SKM-1 treated with dmso at 0.1 percent for 144 hours (cell line): ENCODE measurements around the gene ADGRV1.
"Not testable (repeated sequence)": the region's sequence is repeated elsewhere in the genome, so short reads cannot be mapped to it uniquely, and the experiment has no call there.

Experiments used
- DNase-seq: peaks from one replicate; lab custom pipeline; 2025; ENCODE audit not compliant: unreplicated experiment; lab: John Stamatoyannopoulos, UW

The ADGRV1 gene

DNA sequence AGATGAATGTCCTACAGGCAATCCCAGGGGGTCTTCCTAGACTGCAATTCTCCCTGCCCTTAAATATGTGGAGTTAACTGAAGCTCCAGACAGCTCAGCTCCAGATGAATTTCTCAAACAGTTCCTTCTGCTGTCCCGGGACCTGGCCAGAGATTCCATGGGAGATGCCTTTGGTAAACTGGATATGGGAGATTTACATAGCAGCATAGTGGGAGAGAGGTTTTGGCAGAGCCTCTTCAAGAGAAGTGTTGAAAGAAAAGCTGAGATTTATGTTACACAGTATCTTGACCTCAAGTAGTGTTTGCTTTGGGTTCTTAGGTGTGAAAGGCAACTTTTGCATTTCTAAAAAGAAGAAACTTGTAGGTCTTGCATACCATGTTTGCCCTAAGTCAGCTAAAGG, 459.6 kb downstream of the ADGRV1 start:
- DNase-seq, result no peak

DNA sequence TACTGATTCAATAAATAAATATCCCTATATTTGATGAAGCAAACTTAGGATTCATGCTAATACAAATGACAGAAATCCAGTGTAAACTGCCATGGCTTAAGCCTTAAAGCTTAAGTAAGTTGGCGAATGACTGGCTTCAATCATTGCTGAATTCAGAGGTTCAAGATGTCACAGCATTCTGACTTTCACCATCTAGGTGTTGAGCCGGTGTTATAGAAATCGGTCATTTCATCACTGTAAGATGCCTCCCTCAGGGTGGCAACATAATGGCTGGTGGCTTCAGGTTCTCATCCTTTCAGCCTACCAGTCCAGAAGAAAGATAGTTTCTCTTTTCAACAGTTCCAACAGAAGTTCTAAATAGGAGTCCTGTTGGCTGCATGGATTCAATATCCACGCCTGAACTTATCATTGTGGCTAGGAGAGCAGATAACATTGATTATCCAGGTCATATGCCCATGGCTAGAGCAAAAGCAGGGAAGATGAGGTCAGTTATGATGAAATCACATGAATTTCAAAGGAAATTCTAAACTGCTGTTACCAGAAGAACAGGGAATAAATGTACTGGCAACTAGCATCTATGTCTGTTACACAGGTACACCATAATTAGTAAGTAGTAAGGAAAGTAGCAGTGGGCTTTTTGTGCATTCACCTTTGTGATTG, 460.2 kb downstream of the ADGRV1 start:
- DNase-seq, result no peak

DNA sequence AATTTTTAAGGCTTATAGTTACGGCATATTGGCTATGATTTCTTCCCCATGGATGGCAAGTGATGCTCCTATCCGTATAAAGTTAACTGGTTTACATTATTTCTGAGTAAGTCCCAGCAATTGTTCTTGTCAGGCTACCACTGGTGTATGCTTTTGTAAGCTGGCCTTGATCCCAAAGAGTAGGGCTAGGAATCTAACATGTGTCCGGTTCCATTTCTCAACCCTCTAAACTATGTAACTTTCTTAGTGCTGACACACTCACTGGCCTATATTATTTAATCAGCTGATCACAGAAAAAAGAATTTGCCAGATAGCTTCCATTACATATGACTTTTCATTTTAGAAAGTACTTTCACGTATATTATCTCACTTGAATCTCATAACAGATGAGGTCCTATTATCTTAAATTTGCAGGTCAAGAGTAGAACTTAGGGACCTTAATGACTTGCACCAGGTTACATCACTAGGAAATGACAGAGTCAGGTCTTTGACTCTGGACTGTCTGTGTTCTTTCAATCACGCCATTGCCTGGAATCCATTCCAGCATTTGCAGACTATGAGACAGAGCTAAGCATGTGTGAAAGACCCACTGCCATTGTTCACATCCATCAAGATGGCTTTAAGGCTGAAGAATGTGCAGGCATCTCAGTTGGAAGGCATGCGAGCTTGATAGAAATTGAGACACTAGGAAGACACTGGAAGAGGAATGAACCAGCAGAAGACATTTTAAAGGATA, 461.6 kb downstream of the ADGRV1 start:
- DNase-seq, result no peak

DNA sequence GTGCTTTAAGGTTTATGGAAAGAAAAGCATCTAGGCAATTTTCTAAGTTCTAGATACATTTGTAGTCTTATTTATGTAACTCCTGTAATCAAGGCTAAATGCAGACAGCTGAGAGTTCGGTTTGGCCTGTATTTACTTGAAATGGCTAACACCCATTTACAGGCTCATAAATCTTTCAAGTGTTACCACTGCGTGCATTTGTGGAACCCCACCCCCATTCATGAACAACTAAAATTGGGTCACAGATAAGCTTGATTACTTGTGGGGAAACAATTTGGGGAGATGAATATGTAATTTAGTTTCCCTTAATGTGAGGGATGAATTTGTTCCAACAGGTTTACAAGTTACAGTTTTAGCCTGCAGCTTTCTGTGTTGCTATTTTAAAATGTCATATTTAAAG, 463.9 kb downstream of the ADGRV1 start:
- no peak for DNase-seq

DNA sequence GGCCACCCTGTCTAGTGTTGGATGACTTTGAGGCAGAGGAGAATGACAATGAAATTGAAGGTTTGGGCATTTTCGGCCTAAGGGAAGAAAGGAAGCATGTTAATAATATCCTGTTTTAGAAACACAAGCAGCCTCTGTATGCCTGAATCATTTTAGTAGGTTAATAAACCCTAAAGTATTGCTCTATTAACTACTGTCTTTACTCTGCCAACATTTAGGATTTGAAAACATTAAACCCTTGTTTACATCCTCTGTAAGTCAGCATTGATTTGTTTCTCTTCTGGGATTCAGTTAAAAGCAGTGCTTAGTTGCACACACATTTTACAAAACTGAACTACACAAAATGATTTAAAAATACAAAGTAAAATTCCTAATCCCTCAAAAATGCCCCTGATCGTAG, 465.6 kb downstream of the ADGRV1 start:
- no peak for DNase-seq

DNA sequence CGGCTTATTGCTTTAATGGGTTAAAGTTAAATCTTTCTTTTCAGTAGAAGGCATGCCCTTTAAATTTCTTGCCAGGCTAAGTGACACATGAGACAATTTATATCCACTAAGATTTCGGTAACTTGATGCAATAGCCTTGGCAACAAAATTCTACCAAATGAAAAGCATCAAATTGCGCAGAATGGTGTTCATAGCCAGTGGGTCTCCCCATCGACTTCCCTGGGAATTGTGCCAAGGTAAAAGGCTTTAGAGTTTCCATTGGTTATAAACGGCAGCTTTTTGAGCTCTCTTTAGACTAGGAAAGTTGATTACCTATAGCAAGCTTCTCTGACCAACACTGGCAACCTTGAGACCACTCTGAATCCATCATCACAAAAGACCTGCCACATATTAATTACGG, 466.1 kb downstream of the ADGRV1 start:
- no peak for DNase-seq

DNA sequence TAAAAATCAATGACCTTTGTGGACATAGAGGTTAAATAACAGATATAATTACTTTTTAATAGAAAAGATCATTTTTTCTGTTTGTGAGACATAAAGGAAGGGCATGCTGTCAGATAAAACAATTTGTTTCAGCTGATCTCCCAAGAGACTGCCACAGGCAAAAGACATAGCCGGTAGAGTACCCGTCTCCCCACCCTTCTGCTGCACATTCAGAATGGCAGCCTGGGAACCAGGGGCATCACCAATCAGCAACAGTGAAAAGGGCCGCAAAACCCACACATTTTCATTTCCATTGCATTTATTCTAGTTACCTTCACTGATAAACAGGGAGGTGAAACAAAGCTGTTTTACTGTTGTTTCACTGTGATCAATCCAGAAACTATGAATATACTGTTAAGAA, 466.9 kb downstream of the ADGRV1 start:
- no peak for DNase-seq

DNA sequence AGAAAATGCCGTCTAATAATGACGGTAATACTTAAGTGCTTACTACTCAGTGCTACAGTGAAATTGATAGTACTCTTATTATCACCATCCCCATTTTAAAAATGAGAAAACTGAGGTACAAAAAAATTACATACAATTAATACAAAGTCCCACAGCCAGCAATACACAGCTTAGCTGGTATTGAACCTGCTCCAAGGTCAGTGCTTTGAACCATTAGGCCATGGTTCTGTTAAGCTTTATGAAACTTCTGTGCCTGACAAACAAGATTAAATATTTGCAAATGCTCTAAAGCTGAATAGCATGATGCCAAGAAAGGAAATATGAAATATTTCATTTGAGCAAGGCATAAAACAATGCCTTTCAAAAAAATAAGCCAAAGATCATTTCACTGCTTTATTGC, 467.4 kb downstream of the ADGRV1 start:
- no peak for DNase-seq

DNA sequence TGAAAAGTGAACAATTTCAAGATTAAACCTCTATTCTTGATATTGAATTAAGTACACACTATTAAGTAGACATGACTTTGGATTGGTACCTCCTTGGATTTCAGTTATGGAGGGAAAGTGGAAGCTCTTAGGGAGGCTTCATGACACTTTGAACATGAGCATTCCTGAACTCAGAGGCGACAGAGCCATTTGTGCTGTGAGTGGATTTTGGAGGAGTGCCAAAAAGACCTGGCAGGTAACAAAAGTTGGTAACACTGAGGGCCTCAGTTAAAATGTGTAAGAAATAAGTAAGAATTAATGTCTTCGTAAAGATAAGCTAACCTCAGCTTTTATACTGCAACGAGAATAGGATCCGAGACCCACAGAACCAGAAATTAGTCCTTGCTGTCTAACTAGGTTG, 467.9 kb downstream of the ADGRV1 start:
- no peak for DNase-seq

DNA sequence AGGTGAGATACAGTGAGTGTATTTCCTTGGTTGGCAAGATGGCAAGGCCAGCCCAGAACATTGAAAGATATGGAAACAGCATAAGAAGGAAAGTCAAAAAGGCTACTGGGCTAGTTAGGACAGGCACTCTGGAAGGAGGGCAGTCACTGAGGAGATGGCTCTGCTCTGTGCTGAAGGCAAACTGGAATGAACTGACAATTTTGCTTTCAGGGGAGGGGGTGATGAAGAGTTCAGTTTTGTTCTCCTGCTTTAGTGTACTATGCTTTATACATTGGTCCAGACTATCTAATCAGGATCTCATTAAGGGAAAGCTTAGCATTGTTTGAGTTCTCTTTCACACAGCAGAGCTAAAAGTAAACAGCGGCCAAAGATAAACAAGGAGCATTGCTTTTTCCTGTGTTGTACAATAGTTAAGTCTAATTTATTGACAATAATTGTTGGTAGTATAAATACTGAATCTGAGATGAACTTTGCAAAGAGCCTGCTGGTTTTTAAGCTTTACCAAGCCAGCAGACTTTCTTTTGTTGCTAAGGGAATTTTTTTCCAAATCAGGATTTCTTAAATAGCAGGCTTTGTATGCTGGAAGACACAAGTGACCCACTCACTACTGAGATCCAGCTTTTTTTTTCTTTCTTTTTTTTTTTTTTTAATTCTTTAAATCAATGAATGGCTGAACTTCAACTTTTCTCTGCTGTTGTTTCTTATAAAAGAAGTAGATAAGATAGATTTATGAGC, 469.0 kb downstream of the ADGRV1 start:
- DNase-seq, result no peak

DNA sequence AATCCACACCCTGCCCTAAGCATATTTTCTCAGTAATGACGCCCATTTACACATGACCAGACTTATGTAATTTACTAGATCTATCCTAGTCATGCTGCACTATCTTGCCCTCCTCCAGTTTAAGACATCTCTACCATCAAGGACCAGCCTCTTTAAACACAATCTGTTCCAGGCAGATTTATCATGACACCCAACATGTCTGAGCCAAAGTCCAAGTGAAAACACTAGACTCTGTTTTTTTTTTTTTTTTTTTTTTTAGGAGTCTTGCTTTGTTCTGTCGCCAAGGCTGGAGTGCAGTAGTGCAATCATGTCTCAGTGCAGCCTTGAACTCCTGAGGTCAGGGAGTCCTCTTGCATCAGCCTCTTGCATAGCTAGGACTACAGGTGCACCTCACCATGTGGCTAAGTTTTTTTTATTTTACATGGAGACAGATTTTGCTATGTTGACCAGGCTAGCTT, 469.9 kb downstream of the ADGRV1 start:
- no peak for DNase-seq

DNA sequence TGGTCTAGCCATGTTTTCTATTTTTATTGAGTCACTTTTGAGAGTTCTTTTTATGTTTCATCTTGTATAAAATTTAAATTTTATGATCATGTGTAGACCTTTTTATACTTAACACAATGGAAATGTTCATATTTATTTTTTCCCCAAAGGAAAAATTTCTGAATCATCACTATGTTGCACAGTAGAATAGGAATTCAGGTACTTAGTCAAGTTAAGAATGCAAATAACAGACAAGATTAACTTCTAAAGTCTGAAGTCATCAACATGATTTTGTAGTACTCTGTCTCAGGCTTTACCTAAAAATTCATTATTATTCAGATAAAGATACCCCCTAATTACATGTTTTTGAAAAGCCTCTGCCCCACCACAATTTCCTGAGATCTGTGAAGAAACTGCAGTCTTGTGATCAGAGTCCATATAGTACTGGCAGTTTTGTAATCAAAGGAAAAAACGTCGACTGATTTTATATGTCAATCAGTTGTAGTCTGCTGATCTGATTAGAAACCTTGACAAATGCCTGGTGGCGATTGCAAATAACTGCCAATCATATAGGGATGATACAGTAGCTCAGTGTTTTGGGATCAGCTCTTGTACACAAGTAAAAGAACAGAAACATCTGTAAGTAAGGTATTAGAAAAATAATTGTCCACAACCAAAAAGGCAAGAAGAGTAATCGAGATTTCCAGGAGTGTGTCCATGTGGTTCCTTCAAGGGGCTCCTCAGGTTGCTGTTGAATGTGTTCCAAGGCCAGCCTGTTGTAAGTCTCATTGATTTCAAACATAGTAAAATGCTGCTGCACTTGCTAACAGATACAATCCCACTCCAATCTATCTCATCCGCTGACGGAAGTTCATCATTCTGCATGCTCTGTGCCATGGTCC, 472.2 kb downstream of the ADGRV1 start:
- DNase-seq, result no peak

DNA sequence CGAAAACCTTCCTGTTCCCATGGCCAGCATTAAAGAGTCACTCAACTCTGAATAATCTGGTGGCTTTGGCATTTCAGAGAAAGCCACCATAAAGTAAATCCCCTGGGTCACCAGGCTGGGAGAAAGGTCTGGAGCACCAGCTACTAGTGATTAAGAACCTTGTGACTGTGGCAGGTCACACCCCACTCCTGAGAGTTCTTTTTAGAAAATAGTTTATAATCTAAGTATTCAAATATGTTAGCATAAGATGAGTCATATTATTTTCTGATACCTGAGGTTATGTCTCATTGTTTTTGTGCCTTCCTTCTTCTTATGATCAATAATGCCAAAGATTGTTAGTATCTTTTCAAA, 472.8 kb downstream of the ADGRV1 start:
- no peak for DNase-seq

DNA sequence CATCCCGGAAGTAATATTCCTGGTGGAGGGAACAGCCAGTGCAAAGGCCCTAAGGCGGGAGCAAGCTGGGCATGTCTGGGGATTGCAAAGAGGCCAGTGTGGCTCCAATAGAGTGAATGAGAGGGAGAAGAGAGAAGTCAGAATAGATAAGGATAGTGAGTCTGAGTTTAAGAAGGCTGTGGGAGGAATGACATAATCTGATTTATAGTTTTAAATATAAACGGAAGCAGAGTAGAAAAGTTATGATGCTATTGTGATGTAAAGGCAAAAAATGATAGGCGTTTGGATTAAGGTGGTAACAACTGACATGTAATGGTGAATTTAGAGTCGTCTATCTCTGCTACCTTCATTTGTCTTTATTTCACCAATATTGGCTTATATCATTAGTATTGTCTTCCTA, 473.5 kb downstream of the ADGRV1 start:
- no peak for DNase-seq

DNA sequence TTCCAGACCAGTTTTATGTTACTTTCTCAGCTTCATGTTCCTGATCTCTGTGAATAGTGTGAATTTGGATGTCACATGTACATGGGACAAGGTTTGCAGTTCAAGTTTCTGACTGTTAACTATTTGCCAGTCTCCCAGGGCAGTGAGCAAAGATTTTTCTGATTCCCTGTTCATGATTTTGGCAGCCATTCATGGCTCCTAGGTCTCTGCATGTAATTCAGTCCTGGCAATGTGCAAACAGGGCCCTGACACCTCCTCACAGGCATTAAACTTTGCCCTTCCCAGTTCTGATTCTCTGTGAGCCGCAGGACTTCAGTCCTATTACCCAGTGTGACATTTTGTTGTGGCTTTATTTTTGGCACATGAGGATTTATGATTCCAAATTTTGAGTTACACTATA, 474.8 kb downstream of the ADGRV1 start:
- DNase-seq, result no peak

DNA sequence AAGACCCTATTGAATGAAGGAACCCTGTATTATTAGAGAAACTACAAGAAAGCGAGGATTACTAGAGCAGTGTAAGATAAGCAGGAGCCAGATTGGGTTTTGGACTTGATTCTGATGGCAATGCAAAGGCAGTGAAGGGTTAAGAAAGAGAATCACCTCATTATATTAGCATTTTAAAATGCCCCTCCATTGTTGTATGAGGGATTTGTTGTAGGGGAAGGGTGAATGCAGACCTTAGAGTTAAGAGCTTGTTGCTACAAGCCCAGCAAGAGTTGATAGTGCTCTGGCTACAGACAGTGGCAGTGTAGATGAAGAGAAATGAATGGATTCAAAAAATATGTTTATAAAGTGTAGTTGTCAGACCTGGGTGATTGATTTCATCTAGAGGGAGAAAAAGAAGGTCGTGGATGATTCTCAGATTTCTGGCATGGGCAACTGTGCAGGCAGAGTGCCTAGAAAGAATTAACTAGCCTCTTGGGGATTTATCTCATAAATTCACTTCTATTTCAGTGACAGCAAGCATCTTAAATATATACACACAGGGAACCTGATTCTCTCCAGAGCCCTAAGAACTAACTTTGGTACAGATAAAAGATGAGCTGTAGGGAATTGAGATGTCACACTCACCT, 479.7 kb downstream of the ADGRV1 start:
- DNase-seq, result no peak

DNA sequence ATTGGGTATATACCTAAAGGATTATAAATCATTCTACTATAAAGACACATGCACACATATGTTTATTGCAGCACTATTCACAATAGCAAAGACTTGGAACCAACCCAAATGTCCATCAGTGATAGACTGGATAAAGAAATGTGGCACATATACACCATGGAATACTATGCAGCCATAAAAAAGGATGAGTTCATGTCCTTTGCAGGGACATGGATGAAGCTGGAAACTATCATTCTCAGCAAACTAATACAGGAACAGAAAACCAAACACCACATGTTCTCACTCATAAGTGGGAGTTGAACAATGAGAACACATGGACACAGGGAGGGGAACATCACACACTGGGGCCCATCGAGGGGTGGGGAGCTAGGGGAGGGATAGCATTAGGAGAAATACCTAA, 482.5 kb downstream of the ADGRV1 start:
- DNase-seq, result not testable (repeated sequence)

DNA sequence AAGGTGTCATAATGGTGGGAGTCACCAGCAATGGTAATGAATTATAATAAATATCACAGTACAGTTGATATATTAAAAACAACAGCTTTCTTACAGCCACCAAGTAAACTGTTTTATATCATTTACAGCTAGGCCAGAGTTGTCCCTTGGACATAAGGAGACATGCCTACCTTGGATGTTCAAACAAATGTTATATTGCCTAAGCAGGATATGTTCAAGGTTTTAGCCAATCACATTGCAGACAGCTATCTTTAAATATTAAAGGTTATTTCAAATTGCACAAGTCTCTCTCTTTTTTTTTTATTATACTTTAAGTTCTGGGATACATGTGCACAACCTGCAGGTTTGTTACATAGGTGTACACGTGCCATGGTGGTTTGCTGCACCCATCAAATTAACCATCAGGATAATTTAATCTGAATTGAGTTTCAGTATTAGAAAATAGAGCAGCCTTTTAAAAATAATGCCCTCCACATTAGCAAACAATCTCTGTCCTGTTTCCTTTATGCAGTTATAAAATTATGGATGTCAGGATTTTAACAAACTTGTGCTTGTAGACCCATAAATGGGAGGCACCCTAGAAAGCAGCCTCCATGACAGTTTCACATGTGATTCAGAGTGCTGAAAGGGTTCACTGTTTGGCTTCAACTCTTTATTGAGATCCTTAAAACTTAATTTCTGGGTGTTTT, 483.8 kb downstream of the ADGRV1 start:
- no peak for DNase-seq

DNA sequence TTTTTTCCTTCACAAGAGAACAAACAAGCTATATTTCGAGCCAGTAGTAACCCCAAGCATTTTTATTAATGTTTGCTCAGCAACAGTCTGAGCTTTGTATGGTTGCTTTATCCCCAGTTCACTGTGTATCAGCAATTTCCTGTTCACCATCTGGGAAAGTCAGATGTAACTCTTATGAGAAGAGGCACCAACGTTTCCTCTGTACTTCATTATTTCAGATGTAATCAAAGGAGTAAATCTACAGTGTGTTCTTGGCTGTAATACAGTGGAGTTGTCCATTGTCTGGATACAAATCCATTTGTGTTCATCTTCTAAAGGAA, 484.3 kb downstream of the ADGRV1 start:
- DNase-seq, result no peak

DNA sequence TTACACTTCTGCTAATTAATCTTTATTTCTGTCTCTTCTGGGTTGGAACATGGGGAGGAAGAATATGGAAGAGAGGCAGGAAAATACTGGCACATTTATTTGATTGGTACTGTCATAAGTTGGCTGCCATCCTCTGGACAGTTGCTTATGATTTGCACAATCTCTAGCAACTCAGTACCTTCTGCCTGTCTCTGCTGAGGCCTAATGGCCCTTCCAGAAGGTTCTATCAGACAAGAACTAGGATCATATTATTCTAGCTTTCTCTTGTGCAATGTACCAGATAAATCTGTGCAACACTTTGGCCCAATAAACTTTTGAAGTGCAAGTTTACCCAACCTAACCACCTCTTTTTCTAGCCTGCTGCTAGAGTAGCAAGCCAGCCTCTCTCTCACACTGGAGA, 489.5 kb downstream of the ADGRV1 start:
- no peak for DNase-seq
